ENCODE data around the gene LRRTM3. TPM values are rescaled to one million over a fixed set of nuclear protein-coding genes. Genes with fewer than 3 reads are reported as not detected.

LRRTM3 gene
- total and polyA plus RNA-seq, 2 experiments from 2014 or later = 0.21 to 0.37 TPM

DNA sequence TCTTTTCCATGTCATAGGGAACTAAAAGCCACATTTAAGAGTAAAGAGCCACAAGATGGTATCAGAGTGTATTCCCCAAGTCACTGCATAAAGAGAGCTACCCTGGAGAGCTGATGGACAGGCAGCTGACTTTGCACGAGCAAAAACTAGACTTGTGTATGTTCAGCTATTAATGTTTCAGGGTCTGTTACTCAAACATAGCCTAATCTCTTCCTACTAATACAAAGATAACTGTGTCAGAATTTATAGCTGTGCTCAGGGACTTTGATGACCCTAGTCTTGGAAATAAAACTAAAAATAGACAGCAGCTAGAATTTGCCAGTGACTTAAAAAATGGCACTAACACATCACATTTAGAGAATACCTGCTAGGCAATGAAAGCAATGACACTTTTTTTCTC lies 45.5 kb upstream of the LRRTM3 start (continued):
- TF ChIP-seq, protein P1, sequence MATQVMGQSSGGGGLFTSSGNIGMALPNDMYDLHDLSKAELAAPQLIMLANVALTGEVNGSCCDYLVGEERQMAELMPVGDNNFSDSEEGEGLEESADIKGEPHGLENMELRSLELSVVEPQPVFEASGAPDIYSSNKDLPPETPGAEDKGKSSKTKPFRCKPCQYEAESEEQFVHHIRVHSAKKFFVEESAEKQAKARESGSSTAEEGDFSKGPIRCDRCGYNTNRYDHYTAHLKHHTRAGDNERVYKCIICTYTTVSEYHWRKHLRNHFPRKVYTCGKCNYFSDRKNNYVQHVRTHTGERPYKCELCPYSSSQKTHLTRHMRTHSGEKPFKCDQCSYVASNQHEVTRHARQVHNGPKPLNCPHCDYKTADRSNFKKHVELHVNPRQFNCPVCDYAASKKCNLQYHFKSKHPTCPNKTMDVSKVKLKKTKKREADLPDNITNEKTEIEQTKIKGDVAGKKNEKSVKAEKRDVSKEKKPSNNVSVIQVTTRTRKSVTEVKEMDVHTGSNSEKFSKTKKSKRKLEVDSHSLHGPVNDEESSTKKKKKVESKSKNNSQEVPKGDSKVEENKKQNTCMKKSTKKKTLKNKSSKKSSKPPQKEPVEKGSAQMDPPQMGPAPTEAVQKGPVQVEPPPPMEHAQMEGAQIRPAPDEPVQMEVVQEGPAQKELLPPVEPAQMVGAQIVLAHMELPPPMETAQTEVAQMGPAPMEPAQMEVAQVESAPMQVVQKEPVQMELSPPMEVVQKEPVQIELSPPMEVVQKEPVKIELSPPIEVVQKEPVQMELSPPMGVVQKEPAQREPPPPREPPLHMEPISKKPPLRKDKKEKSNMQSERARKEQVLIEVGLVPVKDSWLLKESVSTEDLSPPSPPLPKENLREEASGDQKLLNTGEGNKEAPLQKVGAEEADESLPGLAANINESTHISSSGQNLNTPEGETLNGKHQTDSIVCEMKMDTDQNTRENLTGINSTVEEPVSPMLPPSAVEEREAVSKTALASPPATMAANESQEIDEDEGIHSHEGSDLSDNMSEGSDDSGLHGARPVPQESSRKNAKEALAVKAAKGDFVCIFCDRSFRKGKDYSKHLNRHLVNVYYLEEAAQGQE (IDR thresholded peaks at IDR 0.05; ENCODE audit: unreplicated experiment) = no peak
- no peak for TF ChIP-seq ZNF331 (CRISPR knock-in tag; IDR thresholded peaks at IDR 0.05; ENCODE audit: low read depth)
- TF ChIP-seq, protein P2, sequence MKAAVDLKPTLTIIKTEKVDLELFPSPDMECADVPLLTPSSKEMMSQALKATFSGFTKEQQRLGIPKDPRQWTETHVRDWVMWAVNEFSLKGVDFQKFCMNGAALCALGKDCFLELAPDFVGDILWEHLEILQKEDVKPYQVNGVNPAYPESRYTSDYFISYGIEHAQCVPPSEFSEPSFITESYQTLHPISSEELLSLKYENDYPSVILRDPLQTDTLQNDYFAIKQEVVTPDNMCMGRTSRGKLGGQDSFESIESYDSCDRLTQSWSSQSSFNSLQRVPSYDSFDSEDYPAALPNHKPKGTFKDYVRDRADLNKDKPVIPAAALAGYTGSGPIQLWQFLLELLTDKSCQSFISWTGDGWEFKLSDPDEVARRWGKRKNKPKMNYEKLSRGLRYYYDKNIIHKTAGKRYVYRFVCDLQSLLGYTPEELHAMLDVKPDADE (IDR thresholded peaks at IDR 0.05) = no peak

DNA sequence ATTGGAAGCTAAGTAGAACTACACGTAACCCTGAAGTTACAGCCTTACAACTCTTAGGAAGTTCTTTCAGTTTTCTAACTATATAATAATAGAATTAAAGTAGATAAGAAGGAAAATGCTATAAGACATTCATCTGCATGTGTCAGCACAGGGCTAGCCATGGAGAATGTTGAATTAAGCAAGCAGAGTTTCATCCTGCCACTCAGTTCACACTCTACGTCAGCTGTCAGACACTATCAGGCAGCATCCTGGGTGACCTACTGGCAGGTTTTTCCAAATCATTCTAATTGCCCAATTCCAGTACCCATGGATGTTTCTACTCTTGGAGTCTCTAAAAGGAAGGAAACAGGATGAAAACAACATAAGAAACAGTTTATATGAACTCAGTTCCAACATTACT lies 45.0 kb upstream of the LRRTM3 start:
- H3K27ac ChIP-seq (ENCODE audit: low read depth) = no peak overlapping the region
- Mint-ChIP-seq H3K4me1 (peaks cover 4% of the 10 kb centered on the region; the same call in 1 of the 3 replicates), H3K9me3 (no peaks in the 10 kb centered on the region), H3K36me3 (ENCODE audit: low read depth) (no peaks in the 10 kb centered on the region), H3K4me3 (no peak overlapping the region), H3K27ac (no peak overlapping the region), H3K27me3 (ENCODE audit: insufficient read depth, low read depth, poor library complexity) (no peaks in the 10 kb centered on the region)
- TF ChIP-seq ZNF462 (CRISPR knock-in tag; IDR thresholded peaks at IDR 0.05) (no peak), POLR2AphosphoS5 (IDR thresholded peaks at IDR 0.05; ENCODE audit: low read depth) (no peak), EZH2phosphoT487 (IDR thresholded peaks at IDR 0.05; ENCODE audit: unreplicated experiment) (no peak)
- TF ChIP-seq, protein P3, sequence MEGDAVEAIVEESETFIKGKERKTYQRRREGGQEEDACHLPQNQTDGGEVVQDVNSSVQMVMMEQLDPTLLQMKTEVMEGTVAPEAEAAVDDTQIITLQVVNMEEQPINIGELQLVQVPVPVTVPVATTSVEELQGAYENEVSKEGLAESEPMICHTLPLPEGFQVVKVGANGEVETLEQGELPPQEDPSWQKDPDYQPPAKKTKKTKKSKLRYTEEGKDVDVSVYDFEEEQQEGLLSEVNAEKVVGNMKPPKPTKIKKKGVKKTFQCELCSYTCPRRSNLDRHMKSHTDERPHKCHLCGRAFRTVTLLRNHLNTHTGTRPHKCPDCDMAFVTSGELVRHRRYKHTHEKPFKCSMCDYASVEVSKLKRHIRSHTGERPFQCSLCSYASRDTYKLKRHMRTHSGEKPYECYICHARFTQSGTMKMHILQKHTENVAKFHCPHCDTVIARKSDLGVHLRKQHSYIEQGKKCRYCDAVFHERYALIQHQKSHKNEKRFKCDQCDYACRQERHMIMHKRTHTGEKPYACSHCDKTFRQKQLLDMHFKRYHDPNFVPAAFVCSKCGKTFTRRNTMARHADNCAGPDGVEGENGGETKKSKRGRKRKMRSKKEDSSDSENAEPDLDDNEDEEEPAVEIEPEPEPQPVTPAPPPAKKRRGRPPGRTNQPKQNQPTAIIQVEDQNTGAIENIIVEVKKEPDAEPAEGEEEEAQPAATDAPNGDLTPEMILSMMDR (conservative IDR thresholded peaks at IDR 0.05; ENCODE audit: low read depth in 2 of 2) = no peak
- TF ChIP-seq, protein P1 (IDR thresholded peaks at IDR 0.05; ENCODE audit: unreplicated experiment) = no peak
- no peak for DNase-seq (ENCODE audit: low spot score)
- H3F3A ChIP-seq (replicated peaks; ENCODE audit: low read depth) = no peaks in the 10 kb centered on the region
- H3K36me3 ChIP-seq (ENCODE audit: insufficient read depth) = no peaks in the 10 kb centered on the region
- ATAC-seq = no peak
- H2AFZ ChIP-seq = no peak overlapping the region
- H3K9me2 ChIP-seq (ENCODE audit: insufficient read depth) = peaks cover 13% of the 10 kb centered on the region; the same call in 1 of the 2 replicates
- H4K20me1 ChIP-seq (replicated peaks; ENCODE audit: insufficient read depth) = no peaks in the 10 kb centered on the region
- H3K27me3 ChIP-seq (ENCODE audit: insufficient read depth) = no peaks in the 10 kb centered on the region
- H3K79me2 ChIP-seq (replicated peaks; ENCODE audit: insufficient read depth) = no peaks in the 10 kb centered on the region
- 0 out of 2 replicates have a peak, but pooled peaks cover 4% of the 10 kb centered on the region for H3K4me1 ChIP-seq (ENCODE audit: insufficient read depth)
- H3K4me3 ChIP-seq = no peak overlapping the region
- no peak overlapping the region for H3K4me2 ChIP-seq
